HG03439 (cell line): ENCODE results near the gene MMS22L.

ENCODE experiments used
- ATAC-seq: cut with Tn5 transposase; IDR thresholded peaks from one replicate; pipeline ENCODE4 v1.9.1; 2021; ENCODE audit warnings: mild to moderate bottlenecking, moderate library complexity; ENCODE audit not compliant: unreplicated experiment

Gene MMS22L

DNA sequence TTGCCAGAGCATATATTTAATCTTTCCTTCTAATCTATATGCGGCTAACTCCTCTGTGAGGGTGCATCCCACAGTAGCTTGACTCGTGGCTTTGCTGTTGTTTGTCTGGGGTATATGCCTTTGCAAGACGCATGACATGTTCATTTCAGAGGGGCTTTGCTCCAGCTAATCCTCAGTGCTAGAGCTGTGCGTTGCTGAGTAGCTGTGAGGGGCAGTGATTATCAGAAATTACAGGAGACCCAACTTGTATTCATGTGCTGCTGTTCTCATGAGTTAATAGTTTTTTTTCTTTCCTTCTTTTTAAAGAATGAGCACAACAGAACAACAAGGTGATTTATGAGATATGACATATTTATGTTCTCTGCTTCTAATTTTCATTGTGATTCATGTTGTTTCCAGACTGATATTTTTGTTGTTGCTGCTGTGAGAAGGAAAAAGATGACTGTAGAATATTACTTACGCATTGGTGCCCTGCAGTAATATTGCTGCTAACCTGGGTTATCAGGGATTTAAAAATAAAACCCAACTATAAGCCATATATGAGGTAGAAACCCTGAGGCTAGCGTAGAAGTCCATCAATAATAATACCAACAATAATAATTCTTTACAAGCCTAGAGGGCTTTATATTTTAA is 190.2 kb downstream of the MMS22L start:
- no peak for ATAC-seq
